ENCODE data around the gene HAGHL. TPM values are rescaled to one million over a fixed set of nuclear protein-coding genes. Genes with fewer than 3 reads are reported as not detected.

Gene HAGHL
- total and polyA plus RNA-seq, 2 donors from 2014 or later = 7.5 to 18.0 TPM

GRCh38 chr16:714558-715476 lies 12.1 kb upstream of the HAGHL start, which contains the start of gene METRN:
TSS of gene METRN (plus strand) at chr16:715118. CDS start at chr16:715290, 172 bp downstream.
- Histone ChIP-seq H3K9me3 (ENCODE audit: control insufficient read depth in 2 of 3, insufficient read depth in 1 of 3, low read length in 3 of 3) (no peaks in the 10 kb centered on the region), H3K4me1 (ENCODE audit: control insufficient read depth in 2 of 3, insufficient read depth in 2 of 3, low read depth in 1 of 3, low read length in 3 of 3) (peaks cover 0 to 25% (median under 1%) of the 10 kb centered on the region in 3 donors), H3K9ac (ENCODE audit: low read length in 3 of 3) (no peak within 1 kb of the TSS), H3K4me3 (ENCODE audit: low read length in 3 of 3) (peak within 1 kb of the TSS in 1 of 3 donors; percentile 44), H3K36me3 (ENCODE audit: control insufficient read depth in 2 of 3, insufficient read depth in 3 of 3, low read length in 3 of 3) (no peaks in the 10 kb centered on the region), H3K27me3 (ENCODE audit: control insufficient read depth, insufficient read depth, low read length) (no peaks in the 10 kb centered on the region), H3K27ac (ENCODE audit: low read depth in 2 of 2, low read length in 2 of 2) (no peak within 1 kb of the TSS)
- FAIRE-seq = no peak
- intact Hi-C loops (cut with DNase I) = no loop called here
- TF ChIP-seq CTCF (IDR thresholded peaks at IDR 0.05; ENCODE audit: borderline replicate concordance, extremely low read depth, insufficient read depth) = peak; percentile 2
- peak; percentile 87 to 97 (median 92) for DNase-seq

GRCh38 chr16:715477-716199 lies 11.3 kb upstream of the HAGHL start:
- peaks cover 0 to 33% (median 4%) of the 10 kb centered on the region in 3 donors for H3K4me1 ChIP-seq (ENCODE audit: control insufficient read depth in 2 of 3, insufficient read depth in 2 of 3, low read depth in 1 of 3, low read length in 3 of 3)
- TF ChIP-seq CTCF (IDR thresholded peaks at IDR 0.05; ENCODE audit: borderline replicate concordance, extremely low read depth, insufficient read depth) = peak; percentile 17
- intact Hi-C loops (cut with DNase I) = no loop called here
- no peaks in the 10 kb centered on the region for H3K9me3 ChIP-seq (ENCODE audit: control insufficient read depth in 2 of 3, insufficient read depth in 1 of 3, low read length in 3 of 3)
- peak overlapping the region in 1 of 3 donors; percentile 44 for H3K4me3 ChIP-seq (ENCODE audit: low read length in 3 of 3)
- FAIRE-seq (no peak), DNase-seq (peak in 2 of 5 donors; percentile 32 to 37)
- no peak overlapping the region for H3K9ac ChIP-seq (ENCODE audit: low read length in 3 of 3)
- no peak overlapping the region for H3K27ac ChIP-seq (ENCODE audit: low read depth in 2 of 2, low read length in 2 of 2)
- H3K27me3 ChIP-seq (ENCODE audit: control insufficient read depth, insufficient read depth, low read length) = no peaks in the 10 kb centered on the region
- H3K36me3 ChIP-seq (ENCODE audit: control insufficient read depth in 2 of 3, insufficient read depth in 3 of 3, low read length in 3 of 3) = no peaks in the 10 kb centered on the region

- intact Hi-C loops (cut with DNase I) = no loop called here
- Histone ChIP-seq H3K27me3 (ENCODE audit: control insufficient read depth, insufficient read depth, low read length) (no peaks in the 10 kb centered on the region), H3K36me3 (ENCODE audit: control insufficient read depth in 2 of 3, insufficient read depth in 3 of 3, low read length in 3 of 3) (no peaks in the 10 kb centered on the region), H3K4me1 (ENCODE audit: control insufficient read depth in 2 of 3, insufficient read depth in 2 of 3, low read depth in 1 of 3, low read length in 3 of 3) (peaks cover 0 to 34% (median 4%) of the 10 kb centered on the region in 3 donors), H3K9ac (ENCODE audit: low read length in 3 of 3) (no peak overlapping the region), H3K27ac (ENCODE audit: low read depth in 2 of 2, low read length in 2 of 2) (no peak overlapping the region), H3K4me3 (ENCODE audit: low read length in 3 of 3) (peak overlapping the region in 1 of 3 donors; percentile 41), H3K9me3 (ENCODE audit: control insufficient read depth in 2 of 3, insufficient read depth in 1 of 3, low read length in 3 of 3) (no peaks in the 10 kb centered on the region)
- TF ChIP-seq CTCF (IDR thresholded peaks at IDR 0.05; ENCODE audit: borderline replicate concordance, extremely low read depth, insufficient read depth) = no peak
- FAIRE-seq (no peak), DNase-seq (peak in 3 of 5 donors; percentile 58 to 66 (median 59))
Observed at GRCh38 chr16:716200-716568, 10.7 kb upstream of the HAGHL start.
